HAP-1 (cell line): ENCODE data around the gene TBKBP1.

Source experiments
- DNase-seq, 2 experiments: peaks; one replicate each; pipeline ENCODE4 v3.0.0-alpha.2; 2016 to 2020; ENCODE audit warnings: low spot score in 2 of 2
- H3K27me3 ChIP-seq: fragments of 250-450 bp; sonication (Bioruptor Pico); 2 replicates; pipeline ENCODE4 v1.5.1; 2020; ENCODE audit warnings: low read depth, mild to moderate bottlenecking, moderate library complexity
- H3K36me3 ChIP-seq: fragments of 250-450 bp; sonication (Bioruptor Pico); replicated peaks from 2 replicates; pipeline ENCODE4 v1.5.1; 2020; ENCODE audit warnings: mild to moderate bottlenecking
- H3K4me1 ChIP-seq: fragments of 250-450 bp; sonication (Bioruptor Pico); 2 replicates; pipeline ENCODE4 v1.5.1; 2020; ENCODE audit warnings: mild to moderate bottlenecking
- H3K4me3 ChIP-seq: fragments of 250-450 bp; sonication (Bioruptor Pico); 2 replicates; pipeline ENCODE4 v1.5.1; 2020; ENCODE audit warnings: mild to moderate bottlenecking, moderate library complexity
- H3K9me3 ChIP-seq: fragments of 250-450 bp; sonication (Bioruptor Pico); 2 replicates; pipeline ENCODE4 v1.5.1; 2020; ENCODE audit warnings: mild to moderate bottlenecking, moderate library complexity
- in situ Hi-C: fragments of 300-500 bp; cut with MboI; formaldehyde crosslinking; loops from 3 replicates; pipeline ENCODE4 v1.14.3; 2020; ENCODE audit warnings: low sequenced_read_pairs, inconsistent platforms, mixed read lengths

TBKBP1 gene

DNA sequence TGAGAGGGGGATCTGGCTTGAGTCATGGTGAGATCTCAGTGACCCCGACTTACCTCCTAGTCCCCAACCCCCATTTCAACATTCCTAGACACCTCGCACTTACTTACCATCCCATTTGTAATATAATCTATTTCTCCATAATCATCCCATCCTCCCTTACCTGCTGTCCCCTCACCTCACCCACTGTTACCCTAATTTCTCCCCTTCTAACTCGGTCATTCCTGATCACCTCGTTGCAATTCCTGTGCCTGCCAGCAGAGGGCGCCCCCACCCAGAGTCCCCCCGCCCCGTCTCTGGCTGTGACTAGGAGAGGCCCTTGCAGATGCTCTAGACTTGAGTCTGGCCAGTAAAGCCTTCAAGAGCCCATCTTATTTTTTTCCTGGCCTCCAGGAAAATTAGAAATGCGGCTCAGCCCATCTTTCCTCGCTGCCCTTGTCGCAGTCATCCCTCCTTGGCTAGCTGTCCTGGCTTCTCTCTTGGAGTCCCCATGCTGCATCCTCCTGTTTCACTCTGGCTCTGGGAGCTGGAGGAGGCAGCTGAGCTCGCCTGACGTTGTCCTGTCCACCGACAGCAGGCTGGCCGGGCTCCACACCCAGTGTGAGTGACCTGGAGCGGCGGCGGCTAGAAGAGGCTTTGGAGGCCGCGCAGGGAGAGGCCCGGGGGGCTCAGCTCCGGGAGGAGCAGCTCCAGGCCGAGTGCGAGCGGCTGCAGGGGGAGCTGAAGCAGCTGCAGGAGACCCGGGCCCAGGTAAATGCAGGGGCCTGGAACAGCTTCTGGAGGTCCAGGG, 5.0 kb downstream of the TBKBP1 start:
- peaks cover 6% of the 10 kb centered on the region for H3K4me1 ChIP-seq
- peak; percentile 45 to 81 for DNase-seq
- no peaks in the 10 kb centered on the region for H3K27me3 ChIP-seq
- H3K4me3 ChIP-seq = no peak overlapping the region
- H3K36me3 ChIP-seq = peaks cover 14% of the 10 kb centered on the region
- H3K9me3 ChIP-seq = no peaks in the 10 kb centered on the region
- in situ Hi-C loops = no loop called here

DNA sequence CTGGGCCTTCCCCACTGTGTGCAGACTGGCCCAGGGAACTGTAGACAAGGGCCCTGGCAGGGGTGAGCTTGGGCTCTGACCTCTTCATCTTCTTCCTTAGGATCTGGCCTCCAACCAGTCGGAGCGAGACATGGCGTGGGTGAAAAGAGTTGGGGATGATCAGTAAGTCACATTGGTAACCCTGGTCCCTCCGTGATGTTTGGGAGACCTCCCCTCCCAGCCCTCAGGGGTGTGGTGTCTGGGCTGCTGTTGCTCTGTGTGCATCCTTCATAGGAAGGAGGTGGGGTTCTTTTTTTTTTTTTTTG, 5.5 kb downstream of the TBKBP1 start:
- in situ Hi-C loops = no loop called here
- Histone ChIP-seq H3K36me3 (peaks cover 14% of the 10 kb centered on the region), H3K27me3 (no peaks in the 10 kb centered on the region), H3K4me3 (no peak overlapping the region), H3K9me3 (no peaks in the 10 kb centered on the region), H3K4me1 (peaks cover 6% of the 10 kb centered on the region)
- DNase-seq = no peak

GRCh38 chr17:47700471-47701449, 6.8 kb downstream of the TBKBP1 start:
- Histone ChIP-seq H3K4me1 (no peaks in the 10 kb centered on the region), H3K9me3 (no peaks in the 10 kb centered on the region), H3K27me3 (no peaks in the 10 kb centered on the region), H3K36me3 (peaks cover 14% of the 10 kb centered on the region), H3K4me3 (no peak overlapping the region)
- no peak for DNase-seq
- in situ Hi-C loops = no loop called here

GRCh38 chr17:47701608-47702007, 7.6 kb downstream of the TBKBP1 start:
- no peaks in the 10 kb centered on the region for H3K27me3 ChIP-seq
- no peak overlapping the region for H3K4me3 ChIP-seq
- H3K36me3 ChIP-seq = peaks cover 14% of the 10 kb centered on the region
- H3K4me1 ChIP-seq = no peaks in the 10 kb centered on the region
- H3K9me3 ChIP-seq = no peaks in the 10 kb centered on the region
- DNase-seq = no peak
- in situ Hi-C loops = no loop called here

DNA sequence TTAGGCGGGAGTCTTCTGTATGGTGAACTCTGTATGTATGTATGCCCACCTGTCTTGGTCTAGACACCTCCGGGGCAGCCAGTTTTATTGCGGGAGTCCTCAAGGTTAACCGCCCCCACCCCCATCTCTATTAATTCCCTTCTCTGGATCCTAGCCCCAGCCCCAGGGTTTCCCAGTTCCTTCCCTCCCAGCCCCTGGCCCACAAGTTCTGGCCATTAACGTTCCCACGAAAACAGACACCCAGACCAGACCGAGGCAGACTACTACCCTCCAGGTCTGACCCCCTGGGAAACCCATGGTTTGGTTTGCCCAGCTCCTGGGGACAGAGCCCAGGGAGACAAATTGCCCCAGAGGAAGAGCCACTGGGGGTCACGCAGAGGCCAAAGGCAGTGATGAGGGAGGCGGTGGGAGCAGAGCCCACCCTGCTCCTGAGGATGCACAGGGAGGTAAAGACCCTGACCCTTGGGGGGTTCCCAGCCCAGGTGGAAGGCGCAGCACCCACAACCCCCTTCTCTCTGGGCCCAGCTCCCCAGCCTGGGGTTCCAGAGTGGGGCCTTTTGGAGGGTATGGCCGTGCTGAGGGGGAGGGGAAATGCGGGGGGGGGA, 8.5 kb downstream of the TBKBP1 start:
- H3K4me3 ChIP-seq = no peak overlapping the region
- H3K36me3 ChIP-seq = peaks cover 14% of the 10 kb centered on the region
- H3K4me1 ChIP-seq = no peaks in the 10 kb centered on the region
- DNase-seq = no peak
- no peaks in the 10 kb centered on the region for H3K9me3 ChIP-seq
- no peaks in the 10 kb centered on the region for H3K27me3 ChIP-seq
- in situ Hi-C loops = no loop called here

- no peaks in the 10 kb centered on the region for H3K27me3 ChIP-seq
- no peak overlapping the region for H3K4me3 ChIP-seq
Measured at GRCh38 chr17:47703191-47703591, 9.2 kb downstream of the TBKBP1 start.

DNA sequence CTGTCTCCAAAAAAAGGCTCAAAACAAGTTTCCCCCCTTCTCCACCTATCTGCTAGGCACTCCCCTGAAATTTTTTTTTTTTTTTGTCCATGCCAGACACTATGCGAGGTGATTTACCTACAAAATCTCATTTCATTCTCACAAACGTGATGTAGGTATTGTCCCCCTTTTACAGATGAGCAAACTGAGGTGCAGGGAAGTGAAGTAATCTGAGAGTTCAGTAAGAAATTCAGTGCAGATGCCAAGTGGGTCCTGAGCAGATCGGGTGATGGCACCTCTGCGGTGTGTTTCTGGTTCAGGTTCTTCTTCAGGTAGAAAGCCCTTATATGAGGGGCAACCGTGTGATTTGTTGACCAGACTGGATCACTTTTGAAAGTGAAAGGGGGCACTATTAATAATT, 9.7 kb downstream of the TBKBP1 start:
- Histone ChIP-seq H3K36me3 (peaks cover 6% of the 10 kb centered on the region), H3K4me1 (no peaks in the 10 kb centered on the region), H3K27me3 (no peaks in the 10 kb centered on the region), H3K4me3 (no peak overlapping the region), H3K9me3 (no peaks in the 10 kb centered on the region)
- DNase-seq = no peak
- in situ Hi-C loops = no loop called here

More at GRCh38 chr17:47703191-47703591, 9.2 kb downstream of the TBKBP1 start:
- Histone ChIP-seq H3K36me3 (peaks cover 11% of the 10 kb centered on the region), H3K9me3 (no peaks in the 10 kb centered on the region), H3K4me1 (no peaks in the 10 kb centered on the region)
- in situ Hi-C loops = no loop called here
- DNase-seq = no peak

DNA sequence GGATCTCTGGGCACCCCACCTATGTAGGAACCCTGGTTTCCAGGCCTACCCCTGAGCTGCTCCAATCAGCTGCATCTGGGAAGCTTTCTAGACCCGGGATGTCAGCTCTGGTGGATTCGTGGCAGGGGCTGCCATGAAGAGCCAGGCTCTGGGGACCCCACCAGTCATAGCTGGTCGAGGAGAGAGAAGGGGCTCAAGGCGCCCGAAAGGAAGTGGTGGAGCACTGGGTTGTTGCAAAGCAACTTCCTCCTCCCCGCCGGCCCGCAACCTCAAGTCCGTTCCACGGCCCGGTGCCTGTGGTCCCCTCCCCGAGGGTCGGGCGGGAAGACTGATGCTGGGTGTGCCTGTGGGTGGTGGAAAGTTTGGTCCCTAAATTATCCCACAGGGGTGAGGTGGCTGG, 10.2 kb downstream of the TBKBP1 start:
- H3K4me3 ChIP-seq = no peak overlapping the region

GRCh38 chr17:47704736-47705135, 10.8 kb downstream of the TBKBP1 start:
- Histone ChIP-seq H3K4me1 (no peaks in the 10 kb centered on the region), H3K9me3 (no peaks in the 10 kb centered on the region), H3K27me3 (no peaks in the 10 kb centered on the region), H3K4me3 (no peak overlapping the region), H3K36me3 (no peaks in the 10 kb centered on the region; the same call in 1 of the 2 replicates)
- in situ Hi-C loops = no loop called here
- DNase-seq = no peak

More for the DNA sequence above, 10.2 kb downstream of the TBKBP1 start:
- in situ Hi-C loops = no loop called here
- Histone ChIP-seq H3K27me3 (no peaks in the 10 kb centered on the region), H3K9me3 (no peaks in the 10 kb centered on the region), H3K4me1 (no peaks in the 10 kb centered on the region), H3K36me3 (peaks cover 3% of the 10 kb centered on the region)
- no peak for DNase-seq

DNA sequence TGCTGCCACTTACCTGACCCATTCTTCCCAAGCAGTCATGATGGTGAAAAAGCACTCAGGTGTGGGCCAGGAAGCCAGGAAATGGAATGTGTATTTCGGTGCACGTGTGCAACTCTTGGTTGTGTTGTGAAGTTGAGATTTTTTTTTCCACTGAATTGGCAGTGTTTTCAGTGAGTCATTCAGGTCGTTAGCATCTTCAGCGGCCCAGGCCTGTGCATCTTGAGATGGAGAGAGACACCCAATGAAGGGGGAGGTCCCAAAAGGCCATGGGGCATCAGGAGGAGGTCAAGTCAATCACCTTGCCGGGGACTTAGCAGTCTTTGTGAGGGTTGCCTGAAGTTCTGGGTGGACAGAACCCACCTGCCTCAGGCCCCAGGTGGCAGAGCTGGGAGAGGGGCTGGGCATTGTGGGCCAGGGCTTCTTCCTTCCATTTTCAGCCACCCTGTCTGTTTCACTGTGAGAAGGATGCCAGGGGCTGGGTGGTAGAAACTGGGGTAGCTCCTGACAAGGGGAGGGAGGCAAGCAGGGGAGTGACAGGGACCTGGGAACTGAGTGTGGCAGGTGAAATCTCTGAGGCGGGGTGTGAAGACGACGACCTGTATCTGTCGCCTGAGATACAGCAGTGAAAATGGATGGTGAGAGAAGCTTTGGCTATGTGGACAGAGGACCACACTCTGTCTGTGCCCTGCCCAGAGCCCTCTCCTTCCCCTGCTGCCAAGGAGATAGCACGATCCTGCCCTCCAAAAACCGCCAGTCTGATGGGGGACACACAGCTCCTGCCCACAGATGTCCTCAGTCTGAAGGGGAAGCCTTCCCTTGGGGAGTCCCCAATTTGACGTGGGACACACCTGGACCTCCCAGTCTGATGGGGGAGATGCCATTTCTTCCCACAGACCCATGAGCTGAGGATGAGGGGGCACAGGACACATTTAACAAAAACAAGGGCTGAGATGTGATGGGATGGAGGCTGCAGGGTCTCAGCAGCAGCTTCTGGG, 11.9 kb downstream of the TBKBP1 start:
- Histone ChIP-seq H3K36me3 (no peaks in the 10 kb centered on the region; the same call in 1 of the 2 replicates), H3K27me3 (no peaks in the 10 kb centered on the region), H3K4me1 (no peaks in the 10 kb centered on the region), H3K9me3 (no peaks in the 10 kb centered on the region), H3K4me3 (no peak overlapping the region)
- in situ Hi-C loops = no loop called here
- DNase-seq = no peak

- Histone ChIP-seq H3K9me3 (no peaks in the 10 kb centered on the region), H3K4me3 (no peak overlapping the region), H3K36me3 (no peaks in the 10 kb centered on the region), H3K27me3 (no peaks in the 10 kb centered on the region), H3K4me1 (no peaks in the 10 kb centered on the region)
- in situ Hi-C loops = no loop called here
- DNase-seq = no peak
Measured at GRCh38 chr17:47707056-47707804, 13.3 kb downstream of the TBKBP1 start.

DNA sequence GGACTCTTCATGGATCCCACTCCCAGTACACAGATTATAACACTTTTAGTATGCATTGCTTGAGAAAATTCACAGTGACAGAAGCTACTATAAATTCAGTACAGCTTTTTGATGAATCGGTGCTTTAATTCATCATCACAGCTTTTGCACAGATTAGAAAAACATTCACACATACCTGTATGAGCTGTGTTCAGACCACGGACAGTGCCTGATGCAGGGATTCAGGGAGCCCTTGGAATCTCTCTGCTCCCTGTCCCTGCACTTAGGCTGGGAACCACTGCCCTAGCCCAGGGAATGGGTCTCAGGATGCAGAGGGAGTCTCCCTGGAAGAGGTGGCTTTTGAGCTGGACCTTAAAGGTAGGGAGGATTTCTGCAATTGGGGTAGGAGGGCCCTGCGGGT, 13.9 kb downstream of the TBKBP1 start:
- Histone ChIP-seq H3K4me3 (no peak overlapping the region), H3K36me3 (no peaks in the 10 kb centered on the region), H3K4me1 (no peaks in the 10 kb centered on the region), H3K27me3 (no peaks in the 10 kb centered on the region), H3K9me3 (no peaks in the 10 kb centered on the region)
- no peak for DNase-seq
- in situ Hi-C loops = no loop called here
